ENCODE measurements around the gene ZNF888.

DNA sequence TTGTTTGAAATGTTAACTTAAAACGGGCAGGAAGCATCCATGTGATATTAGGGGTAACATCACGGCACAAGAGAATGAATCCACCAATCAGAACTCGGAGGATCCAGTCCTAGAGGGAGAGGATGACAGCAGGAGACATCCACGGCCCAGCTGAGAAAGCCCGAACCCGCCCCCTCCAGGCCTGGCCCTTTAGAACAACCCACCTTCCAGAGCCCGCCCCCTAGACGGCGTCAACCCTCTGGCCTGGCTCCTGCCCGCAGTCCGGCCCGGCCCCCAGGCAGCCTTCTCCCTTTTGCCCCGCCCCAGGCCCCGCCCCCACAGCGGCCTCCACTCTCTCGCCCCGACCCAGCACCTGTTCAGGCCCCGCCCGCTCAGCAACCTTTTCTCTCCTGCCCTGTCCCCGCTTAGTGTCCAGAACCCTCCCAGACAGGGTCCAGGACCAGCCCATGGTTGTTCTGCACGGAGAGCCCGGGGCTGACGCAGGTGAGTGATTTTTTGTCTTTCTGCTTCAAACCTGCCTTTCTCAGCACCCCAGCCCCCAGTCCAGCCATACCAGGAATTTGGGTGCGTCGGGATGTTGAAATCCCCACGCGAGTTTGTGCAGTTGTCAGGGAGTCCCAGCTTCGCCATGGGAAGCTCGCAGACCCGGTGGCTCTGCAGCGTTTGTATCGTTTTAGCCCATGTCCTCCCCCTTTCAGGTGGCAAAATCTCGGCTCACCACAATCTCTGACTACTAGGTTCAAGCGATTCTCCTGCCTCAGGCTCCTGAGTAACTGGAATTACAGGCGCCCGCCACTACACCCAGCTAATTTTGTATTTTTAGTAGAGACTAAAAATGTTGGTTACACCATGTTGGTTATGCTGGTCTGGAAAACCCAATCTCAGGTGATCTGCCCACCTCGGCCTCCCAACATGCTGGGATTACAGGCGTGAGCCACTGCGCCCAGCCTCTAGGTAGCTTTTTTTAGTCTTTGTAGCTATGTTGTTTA lies 23.4 kb upstream of the ZNF888 start:
- TF ChIP-seq, protein P1, sequence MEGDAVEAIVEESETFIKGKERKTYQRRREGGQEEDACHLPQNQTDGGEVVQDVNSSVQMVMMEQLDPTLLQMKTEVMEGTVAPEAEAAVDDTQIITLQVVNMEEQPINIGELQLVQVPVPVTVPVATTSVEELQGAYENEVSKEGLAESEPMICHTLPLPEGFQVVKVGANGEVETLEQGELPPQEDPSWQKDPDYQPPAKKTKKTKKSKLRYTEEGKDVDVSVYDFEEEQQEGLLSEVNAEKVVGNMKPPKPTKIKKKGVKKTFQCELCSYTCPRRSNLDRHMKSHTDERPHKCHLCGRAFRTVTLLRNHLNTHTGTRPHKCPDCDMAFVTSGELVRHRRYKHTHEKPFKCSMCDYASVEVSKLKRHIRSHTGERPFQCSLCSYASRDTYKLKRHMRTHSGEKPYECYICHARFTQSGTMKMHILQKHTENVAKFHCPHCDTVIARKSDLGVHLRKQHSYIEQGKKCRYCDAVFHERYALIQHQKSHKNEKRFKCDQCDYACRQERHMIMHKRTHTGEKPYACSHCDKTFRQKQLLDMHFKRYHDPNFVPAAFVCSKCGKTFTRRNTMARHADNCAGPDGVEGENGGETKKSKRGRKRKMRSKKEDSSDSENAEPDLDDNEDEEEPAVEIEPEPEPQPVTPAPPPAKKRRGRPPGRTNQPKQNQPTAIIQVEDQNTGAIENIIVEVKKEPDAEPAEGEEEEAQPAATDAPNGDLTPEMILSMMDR (IDR thresholded peaks at IDR 0.05): no peak
- TF ChIP-seq POLR2A (IDR thresholded peaks at IDR 0.05): no peak

Measured in transverse colon (tissue), 3 donors.